Measurements from ENCODE around the gene RARRES1. TPM values are rescaled to one million over a fixed set of nuclear protein-coding genes. Genes with fewer than 3 reads are reported as not detected.
A peak's percentile ranks its signal among the peaks of the same experiment; 100 is the strongest.

Gene RARRES1
- total RNA-seq, 1 experiment from 2014 or later: 20.5 TPM

- H2AFZ ChIP-seq: no peak overlapping the region
- intact Hi-C loops (cut with micrococcal nuclease; ENCODE audit: unreplicated experiment): no loop called here
- H3K4me3 ChIP-seq: no peak overlapping the region
- CTCF ChIA-PET: no interaction called here
- H3K27me3 ChIP-seq (ENCODE audit: insufficient read depth, low read depth): no peaks in the 10 kb centered on the region
- H3F3A ChIP-seq (ENCODE audit: insufficient read depth, low read depth): peaks cover 68% of the 10 kb centered on the region
- no peaks in the 10 kb centered on the region for H3K79me2 ChIP-seq (ENCODE audit: low read depth)
- peak overlapping the region; percentile 64 for H3K4me2 ChIP-seq
- no peaks in the 10 kb centered on the region for H3K9me2 ChIP-seq (ENCODE audit: insufficient read depth)
- no peak for DNase-seq
- TF ChIP-seq EZH2 (IDR thresholded peaks at IDR 0.05; ENCODE audit: low read depth): no peak
- TF ChIP-seq, protein P1, sequence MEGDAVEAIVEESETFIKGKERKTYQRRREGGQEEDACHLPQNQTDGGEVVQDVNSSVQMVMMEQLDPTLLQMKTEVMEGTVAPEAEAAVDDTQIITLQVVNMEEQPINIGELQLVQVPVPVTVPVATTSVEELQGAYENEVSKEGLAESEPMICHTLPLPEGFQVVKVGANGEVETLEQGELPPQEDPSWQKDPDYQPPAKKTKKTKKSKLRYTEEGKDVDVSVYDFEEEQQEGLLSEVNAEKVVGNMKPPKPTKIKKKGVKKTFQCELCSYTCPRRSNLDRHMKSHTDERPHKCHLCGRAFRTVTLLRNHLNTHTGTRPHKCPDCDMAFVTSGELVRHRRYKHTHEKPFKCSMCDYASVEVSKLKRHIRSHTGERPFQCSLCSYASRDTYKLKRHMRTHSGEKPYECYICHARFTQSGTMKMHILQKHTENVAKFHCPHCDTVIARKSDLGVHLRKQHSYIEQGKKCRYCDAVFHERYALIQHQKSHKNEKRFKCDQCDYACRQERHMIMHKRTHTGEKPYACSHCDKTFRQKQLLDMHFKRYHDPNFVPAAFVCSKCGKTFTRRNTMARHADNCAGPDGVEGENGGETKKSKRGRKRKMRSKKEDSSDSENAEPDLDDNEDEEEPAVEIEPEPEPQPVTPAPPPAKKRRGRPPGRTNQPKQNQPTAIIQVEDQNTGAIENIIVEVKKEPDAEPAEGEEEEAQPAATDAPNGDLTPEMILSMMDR (conservative IDR thresholded peaks at IDR 0.05): no peak
- no TSS peak for BruUV-seq (replicated peaks)
- H3K36me3 ChIP-seq (ENCODE audit: low read depth): peaks cover 21% of the 10 kb centered on the region; the same call in 1 of the 2 replicates
- H3K9me3 ChIP-seq (ENCODE audit: insufficient read depth, low read depth): no peaks in the 10 kb centered on the region; the same call in 1 of the 2 replicates
- H4K20me1 ChIP-seq (ENCODE audit: insufficient read depth): no peaks in the 10 kb centered on the region
- H3K27ac ChIP-seq: peak overlapping the region; percentile 98
- peaks cover 79% of the 10 kb centered on the region for H3K4me1 ChIP-seq (replicated peaks; ENCODE audit: insufficient read depth)
- POLR2A ChIA-PET (ENCODE audit: unreplicated experiment): no interaction called here
Measured at GRCh38 chr3:158773166-158773565, 40.9 kb upstream of the RARRES1 start.

DNA sequence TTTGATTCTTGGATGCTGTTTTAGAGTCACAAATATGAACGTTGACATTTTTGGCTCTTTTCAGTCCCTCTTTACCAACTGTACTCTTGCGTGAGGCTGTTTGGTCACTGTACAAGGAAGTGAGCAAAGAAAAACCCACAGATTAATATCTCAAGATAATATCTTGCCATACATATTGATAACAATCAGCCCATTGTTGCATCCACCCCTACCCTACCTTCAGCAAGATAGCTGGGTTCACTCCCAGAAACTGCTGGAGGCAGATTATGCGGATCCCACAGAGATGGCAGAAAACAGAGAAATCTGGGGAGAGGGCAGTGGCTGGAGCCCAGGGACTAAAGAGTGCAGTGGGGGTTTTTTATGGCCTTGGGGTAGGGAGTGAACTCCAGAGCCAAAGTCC lies 39.7 kb upstream of the RARRES1 start:
- H2AFZ ChIP-seq: 0 out of 2 replicates have a peak overlapping the region, but pooled peaks have one; percentile 0
- peaks cover 91% of the 10 kb centered on the region for H3K4me1 ChIP-seq (replicated peaks; ENCODE audit: insufficient read depth)
- intact Hi-C loops (cut with micrococcal nuclease; ENCODE audit: unreplicated experiment): no loop called here
- H3K9me2 ChIP-seq (ENCODE audit: insufficient read depth): no peaks in the 10 kb centered on the region
- H3K4me3 ChIP-seq: no peak overlapping the region
- H3K9me3 ChIP-seq (ENCODE audit: insufficient read depth, low read depth): no peaks in the 10 kb centered on the region; the same call in 1 of the 2 replicates
- ChIA-PET POLR2A (ENCODE audit: unreplicated experiment) (no interaction called here), CTCF (interaction anchor here (0.6 to 1.0 kb wide), 2 partner anchors 17 to 49 kb away, joined by 3 read pairs; no protein-coding TSS in a partner anchor)
- H3K36me3 ChIP-seq (ENCODE audit: low read depth): peaks cover 21% of the 10 kb centered on the region; the same call in 1 of the 2 replicates
- H3K27ac ChIP-seq: peak overlapping the region; percentile 98
- BruUV-seq (replicated peaks): no TSS peak
- TF ChIP-seq, protein P1 (conservative IDR thresholded peaks at IDR 0.05): no peak
- no peak for TF ChIP-seq EZH2 (IDR thresholded peaks at IDR 0.05; ENCODE audit: low read depth)
- no peaks in the 10 kb centered on the region for H3K79me2 ChIP-seq (ENCODE audit: low read depth)
- H3F3A ChIP-seq (ENCODE audit: insufficient read depth, low read depth): peaks cover 75% of the 10 kb centered on the region
- H3K4me2 ChIP-seq: peak overlapping the region; percentile 64
- H4K20me1 ChIP-seq (ENCODE audit: insufficient read depth): no peaks in the 10 kb centered on the region
- no peaks in the 10 kb centered on the region for H3K27me3 ChIP-seq (ENCODE audit: insufficient read depth, low read depth)
- peak; percentile 38 to 97 for DNase-seq

- intact Hi-C loops (cut with micrococcal nuclease; ENCODE audit: unreplicated experiment): no loop called here
- H4K20me1 ChIP-seq (ENCODE audit: insufficient read depth): no peaks in the 10 kb centered on the region
- no peak overlapping the region for H3K4me3 ChIP-seq
- no peaks in the 10 kb centered on the region for H3K27me3 ChIP-seq (ENCODE audit: insufficient read depth, low read depth)
- no TSS peak for BruUV-seq (replicated peaks)
- H3K36me3 ChIP-seq (ENCODE audit: low read depth): peaks cover 21% of the 10 kb centered on the region; the same call in 1 of the 2 replicates
- H3K27ac ChIP-seq: peak overlapping the region; percentile 98
- peak in 1 of 2 experiments; percentile 74 for DNase-seq
- peaks cover 77% of the 10 kb centered on the region for H3F3A ChIP-seq (ENCODE audit: insufficient read depth, low read depth)
- no peaks in the 10 kb centered on the region for H3K79me2 ChIP-seq (ENCODE audit: low read depth)
- TF ChIP-seq, protein P1 (conservative IDR thresholded peaks at IDR 0.05): no peak
- TF ChIP-seq EZH2 (IDR thresholded peaks at IDR 0.05; ENCODE audit: low read depth): no peak
- no peaks in the 10 kb centered on the region; the same call in 1 of the 2 replicates for H3K9me3 ChIP-seq (ENCODE audit: insufficient read depth, low read depth)
- peaks cover 95% of the 10 kb centered on the region for H3K4me1 ChIP-seq (replicated peaks; ENCODE audit: insufficient read depth)
- POLR2A ChIA-PET (ENCODE audit: unreplicated experiment): no interaction called here
- H3K9me2 ChIP-seq (ENCODE audit: insufficient read depth): no peaks in the 10 kb centered on the region
- CTCF ChIA-PET: interaction anchor here (0.9 to 1.0 kb wide), 2 partner anchors 17 to 44 kb away, joined by 3 read pairs; no protein-coding TSS in a partner anchor
- H2AFZ ChIP-seq: 0 out of 2 replicates have a peak overlapping the region, but pooled peaks have one; percentile 0
- H3K4me2 ChIP-seq: peak overlapping the region; percentile 64
Measured at GRCh38 chr3:158771577-158771976, 39.3 kb upstream of the RARRES1 start.
